KOPT-K1 (cell line): Measurements from ENCODE around the gene S100A2.

Source experiments
- H3K27ac ChIP-seq: fragments of 200-600 bp; sonication (generic); 2 replicates; pipeline ENCODE4 v1.5.1; 2016; ENCODE audit warnings: antibody characterized with exemption, mild to moderate bottlenecking, low read depth, low read length; ENCODE audit not compliant: poor library complexity, severe bottlenecking
- H3K36me3 ChIP-seq: fragments of 200-600 bp; sonication (generic); 2 replicates; pipeline ENCODE4 v1.5.1; 2017; ENCODE audit warnings: antibody characterized with exemption, mild to moderate bottlenecking, low read length, moderate library complexity; ENCODE audit not compliant: insufficient read depth
- H3K9me3 ChIP-seq: fragments of 200-600 bp; sonication (generic); 2 replicates; pipeline ENCODE4 v1.5.1; 2017; ENCODE audit warnings: antibody characterized with exemption, low read length, mild to moderate bottlenecking; ENCODE audit not compliant: insufficient read depth, poor library complexity, severe bottlenecking

The S100A2 gene

GRCh38 chr1:153565529-153566374 lies at the start of gene S100A2:
S100A2 (minus strand) TSS chr1:153565844; CDS start chr1:153563877, 1,967 bp downstream.
- no peaks in the 10 kb centered on the region for H3K9me3 ChIP-seq
- H3K36me3 ChIP-seq = no peaks in the 10 kb centered on the region
- H3K27ac ChIP-seq = no peak within 1 kb of the TSS

DNA sequence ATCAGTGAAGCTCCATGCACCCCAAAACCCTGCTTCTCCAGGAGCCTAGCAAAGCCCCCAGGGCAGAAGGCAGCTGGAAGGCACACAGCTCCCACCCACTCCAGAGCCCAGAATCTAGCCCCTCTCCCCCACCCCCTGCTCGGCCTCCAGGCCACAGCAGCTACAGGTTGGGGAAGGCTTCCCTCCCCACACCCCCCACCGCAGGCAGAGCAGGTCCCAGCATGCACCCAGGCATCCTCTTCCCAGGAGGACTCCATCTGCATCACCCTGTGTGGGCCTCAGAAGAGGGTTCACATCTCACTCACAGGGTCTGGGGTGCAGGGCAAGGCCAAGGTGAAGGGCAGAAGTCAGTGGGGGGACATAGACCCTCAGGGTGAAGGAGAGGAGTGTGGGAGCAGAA lies 49.8 kb upstream of the S100A2 start:
- H3K9me3 ChIP-seq = peaks cover 4% of the 10 kb centered on the region
- H3K27ac ChIP-seq = no peak overlapping the region
- no peaks in the 10 kb centered on the region for H3K36me3 ChIP-seq

DNA sequence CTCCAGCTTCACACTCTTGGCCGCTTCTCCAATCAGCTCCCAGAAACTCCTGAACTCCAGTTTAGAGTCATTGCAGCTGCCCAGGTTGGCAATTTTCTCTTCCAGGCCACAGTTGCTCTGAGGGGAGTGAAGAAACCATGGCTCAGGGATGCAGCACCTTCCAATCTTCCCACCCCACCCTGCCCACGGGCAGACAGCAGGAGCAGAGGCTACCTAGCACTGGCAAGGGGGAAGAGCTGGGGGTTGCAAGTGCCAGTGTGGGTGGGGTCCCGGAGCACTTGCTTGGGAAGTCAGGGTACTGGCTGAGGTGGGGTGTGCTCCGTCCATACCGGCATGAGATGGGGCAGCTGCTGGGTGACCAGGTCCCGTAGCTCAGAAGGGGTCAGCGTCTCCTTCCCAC lies 49.3 kb upstream of the S100A2 start:
- H3K9me3 ChIP-seq = peaks cover 4% of the 10 kb centered on the region
- no peaks in the 10 kb centered on the region for H3K36me3 ChIP-seq
- no peak overlapping the region for H3K27ac ChIP-seq

DNA sequence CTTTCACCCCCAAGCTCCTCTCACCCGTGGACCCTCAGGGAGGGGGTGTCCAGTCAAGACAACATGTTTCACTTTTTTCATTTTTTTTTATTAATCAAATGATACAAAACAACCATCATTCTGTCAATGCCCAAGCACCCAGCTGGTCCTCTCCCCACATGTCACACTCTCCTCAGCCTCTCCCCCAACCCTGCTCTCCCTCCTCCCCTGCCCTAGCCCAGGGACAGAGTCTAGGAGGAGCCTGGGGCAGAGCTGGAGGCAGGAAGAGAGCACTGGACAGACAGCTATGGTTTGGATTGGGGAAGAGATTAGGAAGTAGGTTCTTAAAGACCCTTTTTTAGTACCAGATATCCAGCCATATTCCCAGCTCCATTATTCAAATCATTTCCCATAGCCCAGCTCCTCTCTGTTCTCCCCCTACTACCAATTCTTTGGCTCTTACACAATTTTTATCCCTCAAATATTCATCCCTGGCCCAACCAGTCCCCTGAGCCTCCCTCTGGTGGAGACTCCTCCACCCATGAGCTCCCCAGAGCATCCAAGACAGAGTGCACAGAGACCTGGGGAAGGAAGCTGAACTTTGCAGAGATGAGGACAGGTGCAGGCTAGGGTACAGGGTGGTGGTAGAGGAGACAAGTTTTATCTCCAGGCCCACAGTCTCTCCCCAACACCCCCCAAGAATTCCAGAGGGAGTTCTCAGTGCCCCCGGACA lies 48.7 kb upstream of the S100A2 start:
- Histone ChIP-seq H3K27ac (no peak overlapping the region), H3K9me3 (no peaks in the 10 kb centered on the region), H3K36me3 (no peaks in the 10 kb centered on the region)

- Histone ChIP-seq H3K27ac (no peak overlapping the region), H3K36me3 (no peaks in the 10 kb centered on the region), H3K9me3 (no peaks in the 10 kb centered on the region)
Measured at GRCh38 chr1:153613406-153613805, 47.8 kb upstream of the S100A2 start.

DNA sequence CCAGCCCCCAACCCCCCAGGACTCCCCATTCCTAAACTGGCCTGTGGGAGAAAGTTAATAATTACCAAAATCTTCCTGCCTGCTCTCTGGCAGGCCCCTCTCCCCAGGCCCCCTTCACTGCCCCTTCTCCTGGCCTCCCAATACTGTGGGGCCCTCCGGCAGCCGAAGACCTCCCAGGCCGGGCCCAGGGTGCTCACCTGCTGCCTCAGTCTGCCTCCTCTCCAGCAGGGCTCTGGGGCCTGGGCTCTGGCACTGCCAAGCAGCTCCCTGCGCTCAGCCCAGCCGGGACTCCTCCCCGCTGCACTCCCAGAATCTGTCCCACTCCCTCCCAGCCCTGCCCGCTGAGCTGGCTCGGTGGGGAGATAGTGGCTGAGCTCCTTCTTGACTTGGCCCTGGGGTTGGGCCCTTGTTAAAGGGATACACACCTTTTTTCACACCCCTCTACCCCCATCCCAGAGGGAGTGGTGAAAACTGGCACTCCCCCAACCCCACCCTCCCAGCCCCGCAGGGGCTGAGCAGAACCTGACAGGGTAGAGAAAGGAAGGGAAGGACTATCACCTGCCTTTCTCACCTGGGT lies 47.2 kb upstream of the S100A2 start, which contains the start of gene S100A16:
S100A16 (minus strand) TSS at position 383 of the 577 bp plus-strand sequence. CDS start 4,986 bp downstream, outside the sequence.
- no peak within 1 kb of the TSS for H3K27ac ChIP-seq
- H3K9me3 ChIP-seq = no peaks in the 10 kb centered on the region
- H3K36me3 ChIP-seq = no peaks in the 10 kb centered on the region

- no peaks in the 10 kb centered on the region for H3K36me3 ChIP-seq
- H3K9me3 ChIP-seq = no peaks in the 10 kb centered on the region
- H3K27ac ChIP-seq = no peak overlapping the region
Measured at GRCh38 chr1:153612111-153612754, 46.6 kb upstream of the S100A2 start.

DNA sequence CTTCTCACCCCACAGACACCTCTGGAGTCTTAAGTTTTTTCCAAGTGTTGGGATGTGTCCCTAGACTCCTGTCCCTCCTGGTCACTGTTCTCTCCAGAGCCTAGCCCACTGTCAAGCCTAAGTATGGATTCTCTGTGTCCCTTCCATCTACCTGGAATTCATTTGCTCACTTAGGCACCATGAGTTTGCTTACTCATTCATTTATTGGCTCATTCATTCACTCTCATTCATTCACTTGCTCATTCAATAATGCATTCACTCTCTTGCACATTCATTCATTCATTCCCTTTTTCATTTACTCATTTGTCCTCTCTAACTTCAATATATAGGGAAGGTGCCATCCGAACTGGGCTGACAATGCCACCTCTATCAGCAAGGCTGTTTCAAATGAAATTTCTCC lies 45.7 kb upstream of the S100A2 start:
- no peaks in the 10 kb centered on the region for H3K9me3 ChIP-seq
- no peaks in the 10 kb centered on the region for H3K36me3 ChIP-seq
- no peak overlapping the region for H3K27ac ChIP-seq

DNA sequence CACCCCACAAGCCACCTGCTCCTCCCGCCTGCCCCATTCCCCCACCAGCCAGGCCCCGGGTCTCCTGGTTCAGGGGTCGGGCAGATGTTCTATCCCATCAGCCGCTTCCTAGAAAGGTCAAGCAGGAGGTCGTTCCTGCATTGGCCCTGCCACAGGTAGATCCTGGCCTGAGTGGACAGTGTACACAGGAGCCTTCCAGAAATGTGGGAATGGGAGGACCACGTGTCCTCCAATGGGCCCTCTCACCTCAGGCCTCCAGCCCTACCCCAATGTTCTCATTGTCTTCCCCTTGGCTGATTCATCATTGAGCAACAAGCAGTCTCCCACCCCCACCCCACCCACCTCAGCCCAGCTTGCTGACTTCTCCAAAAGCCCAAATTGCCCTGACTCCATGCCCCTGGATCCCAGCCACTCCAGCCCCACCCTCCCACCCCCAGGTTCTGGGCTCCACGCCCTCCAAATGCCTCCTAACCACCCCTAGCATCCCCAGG lies 45.2 kb upstream of the S100A2 start:
- Histone ChIP-seq H3K36me3 (no peaks in the 10 kb centered on the region), H3K9me3 (no peaks in the 10 kb centered on the region), H3K27ac (no peak overlapping the region)

DNA sequence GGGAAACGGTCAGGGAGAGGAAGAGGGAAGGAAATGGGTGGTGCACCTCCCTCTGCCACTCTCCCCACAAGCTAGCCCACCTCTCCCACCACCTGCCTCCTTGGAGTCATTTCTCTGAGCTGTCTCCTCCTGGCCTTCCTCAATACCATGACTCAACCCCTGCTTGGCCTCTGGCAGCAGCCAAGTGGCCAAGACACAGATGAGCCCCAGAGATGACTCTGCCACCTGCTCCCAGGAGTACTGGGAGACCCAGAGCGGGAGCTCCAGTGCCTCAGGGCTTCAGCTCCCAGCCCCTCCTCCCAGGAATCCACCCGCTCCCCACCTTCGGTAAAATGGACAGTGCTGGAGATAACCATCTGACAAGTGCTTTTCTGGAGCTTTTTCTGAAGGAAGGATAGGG lies 44.7 kb upstream of the S100A2 start:
- no peak overlapping the region for H3K27ac ChIP-seq
- H3K9me3 ChIP-seq = no peaks in the 10 kb centered on the region
- no peaks in the 10 kb centered on the region for H3K36me3 ChIP-seq

DNA sequence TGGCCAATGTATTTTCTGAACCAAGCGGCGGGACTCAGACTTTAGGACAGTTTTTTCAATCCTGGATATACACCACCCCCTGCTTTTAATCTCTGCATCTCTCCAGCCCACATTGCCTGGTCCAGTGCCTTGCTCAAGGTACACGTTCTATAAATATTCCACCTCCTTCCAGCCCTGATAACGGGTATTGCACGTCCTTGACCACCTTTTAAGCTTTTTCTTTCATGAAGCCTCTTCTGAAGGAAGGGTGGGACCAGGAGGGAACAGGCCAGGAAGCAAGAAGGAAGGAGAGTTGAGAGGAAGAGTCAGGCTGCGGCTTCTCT lies 43.9 kb upstream of the S100A2 start:
- Histone ChIP-seq H3K36me3 (no peaks in the 10 kb centered on the region), H3K9me3 (no peaks in the 10 kb centered on the region), H3K27ac (no peak overlapping the region)

- Histone ChIP-seq H3K27ac (no peak overlapping the region), H3K36me3 (no peaks in the 10 kb centered on the region), H3K9me3 (no peaks in the 10 kb centered on the region)
Measured at GRCh38 chr1:153608742-153609584, 43.3 kb upstream of the S100A2 start.

DNA sequence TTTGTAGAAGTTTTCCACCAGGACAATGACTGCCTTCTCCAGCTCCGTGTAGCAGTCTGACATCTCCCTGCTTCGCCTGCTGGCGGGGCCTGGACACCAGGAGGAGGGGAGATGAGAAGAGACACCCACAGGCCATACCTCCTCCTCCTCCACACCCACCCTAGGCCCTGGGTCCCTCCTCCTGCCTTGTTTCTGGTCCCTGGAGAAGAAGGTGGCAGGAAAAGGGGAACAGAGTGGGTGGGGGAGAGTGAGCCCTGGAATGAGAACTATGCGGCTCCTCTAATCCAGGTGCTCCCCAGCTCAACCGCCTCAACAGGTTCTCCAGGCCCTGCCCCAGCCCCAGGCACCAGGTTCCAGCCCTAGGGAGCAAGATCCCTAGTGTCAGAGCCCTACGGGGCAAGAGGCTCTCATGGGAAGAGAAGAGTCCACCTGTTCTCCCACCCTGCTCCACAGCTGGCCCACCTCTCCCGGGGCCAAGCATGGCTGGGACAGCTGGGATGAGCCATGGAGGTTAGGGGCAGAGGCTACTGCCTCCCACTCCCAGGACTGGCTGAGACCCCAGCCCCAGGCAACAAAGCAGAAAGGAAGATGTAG lies 42.5 kb upstream of the S100A2 start:
- Histone ChIP-seq H3K36me3 (no peaks in the 10 kb centered on the region), H3K27ac (no peak overlapping the region), H3K9me3 (no peaks in the 10 kb centered on the region)

GRCh38 chr1:153607381-153607780 lies 41.7 kb upstream of the S100A2 start:
- Histone ChIP-seq H3K9me3 (no peaks in the 10 kb centered on the region), H3K36me3 (no peaks in the 10 kb centered on the region), H3K27ac (no peak overlapping the region)
